GM12878 (cell line): ENCODE data around the gene MYDGF. TPM values are rescaled to one million over a fixed set of nuclear protein-coding genes. Genes with fewer than 3 reads are reported as not detected.

Source experiments
- BHLHE40 ChIP-seq, 2 experiments: fragments of 450-650 bp in 1 of 2; IDR thresholded peaks; 2 replicates each; pipeline ENCODE4 v1.6.1; 2011 to 2017; ENCODE audit warnings: low read depth in 2 of 2, borderline replicate concordance in 1 of 2, improper control_type of control experiment in 1 of 2, low read length in 1 of 2, mild to moderate bottlenecking in 1 of 2
- BMI1 ChIP-seq: fragments of 450-650 bp; IDR thresholded peaks from 2 replicates; pipeline ENCODE4 v1.6.1; 2016; ENCODE audit warnings: mild to moderate bottlenecking, moderate library complexity, borderline replicate concordance
- E2F4 ChIP-seq: IDR thresholded peaks from 2 replicates; pipeline ENCODE4 v1.6.1; 2012; ENCODE audit warnings: low read depth, low read length, improper control_type of control experiment
- E2F8 ChIP-seq: fragments of 450-650 bp; IDR thresholded peaks from 2 replicates; pipeline ENCODE4 v1.6.1; 2018; ENCODE audit warnings: mild to moderate bottlenecking, low read depth, moderate library complexity; ENCODE audit not compliant: partially characterized antibody
- EGR1 ChIP-seq, 2 experiments: IDR thresholded peaks; 1 replicate in 1 of 2; 2 replicates in 1 of 2; pipeline ENCODE4 v1.6.1; 2011 to 2012; ENCODE audit warnings: low read depth in 2 of 2, low read length in 2 of 2, borderline replicate concordance in 1 of 2, mild to moderate bottlenecking in 1 of 2, moderate library complexity in 1 of 2
- FOS ChIP-seq: IDR thresholded peaks from 3 replicates; pipeline ENCODE4 v1.6.1; 2011; ENCODE audit warnings: borderline replicate concordance; ENCODE audit not compliant: insufficient read length; ENCODE audit errors: extremely low read depth
- GATAD2B ChIP-seq: fragments of 450-650 bp; conservative IDR thresholded peaks from 2 replicates; pipeline ENCODE4 v1.6.1; 2017; ENCODE audit warnings: low read depth, mild to moderate bottlenecking, moderate library complexity
- LARP7 ChIP-seq: fragments of 450-650 bp; IDR thresholded peaks from 2 replicates; pipeline ENCODE4 v1.6.1; 2017; ENCODE audit warnings: mild to moderate bottlenecking
- MEF2B ChIP-seq: fragments of 450-650 bp; IDR thresholded peaks from 2 replicates; pipeline ENCODE4 v1.6.1; 2018; ENCODE audit warnings: mild to moderate bottlenecking, moderate library complexity; ENCODE audit not compliant: partially characterized antibody, poor library complexity, severe bottlenecking
- NBN ChIP-seq: fragments of 450-650 bp; IDR thresholded peaks from 2 replicates; pipeline ENCODE4 v1.6.1; 2016
- NFXL1 ChIP-seq: fragments of 450-650 bp; IDR thresholded peaks from 2 replicates; pipeline ENCODE4 v1.6.1; 2017; ENCODE audit warnings: antibody characterized with exemption, mild to moderate bottlenecking, borderline replicate concordance
- NR2C2 ChIP-seq: IDR thresholded peaks from 2 replicates; pipeline ENCODE4 v1.6.1; 2011; ENCODE audit warnings: borderline replicate concordance, low read depth; ENCODE audit not compliant: control insufficient read depth, insufficient read length
- POLR2A ChIP-seq: IDR thresholded peaks from 2 replicates; pipeline ENCODE4 v1.6.1; 2011; ENCODE audit warnings: low read depth, mild to moderate bottlenecking, low read length
- SMC3 ChIP-seq: IDR thresholded peaks from 2 replicates; pipeline ENCODE4 v1.6.1; 2011; ENCODE audit warnings: low read length, improper control_type of control experiment, borderline replicate concordance
- SREBF1 ChIP-seq: IDR thresholded peaks from 2 replicates; pipeline ENCODE4 v1.6.1; 2012; ENCODE audit warnings: mild to moderate bottlenecking, low read length
- TCF12 ChIP-seq: IDR thresholded peaks from 2 replicates; pipeline ENCODE4 v1.6.1; 2011; ENCODE audit warnings: low read depth, mild to moderate bottlenecking, low read length
- YY1 ChIP-seq: IDR thresholded peaks from 2 replicates; pipeline ENCODE4 v1.6.1; 2011; ENCODE audit warnings: low read depth, mild to moderate bottlenecking, low read length
- ZBTB4 ChIP-seq: fragments of 450-650 bp; formaldehyde crosslinking; IDR thresholded peaks from 2 replicates; pipeline ENCODE4 v1.4.0; 2022; ENCODE audit warnings: mild to moderate bottlenecking, moderate library complexity
- polyA plus RNA-seq, 11 experiments: library from polyadenylated mRNA; depleted of rRNA in 4 of 11; unstranded in 6 of 11; stranded (reverse) in 5 of 11; fragments of >200 nt; fragmentation: Nextera tagmentation in 4 of 11; fragmentation: Illumina TruSeq in 1 of 11; extraction: Ambion mirVana in 4 of 11; extraction: Trizol in 1 of 11; gene quantifications; 1 replicate in 1 of 11; 2 replicates in 10 of 11; pipeline versions ENCODE4 v1.2.1 to v1.2.3, GENCODE V29; 2011 to 2016; ENCODE audit warnings: inconsistent platforms in 2 of 11, missing spikeins in 2 of 11, low read depth in 1 of 11
- total RNA-seq, 4 experiments: library from RNA; depleted of rRNA in 3 of 4; stranded (reverse); fragments of >200 nt in 3 of 4; fragmentation: Illumina TruSeq in 1 of 4; extraction: Trizol in 1 of 4; gene quantifications; 2 replicates each; pipeline versions ENCODE4 v1.2.1 to v1.2.3, GENCODE V29; 2013 to 2021
- TF ChIP-seq, protein P1 (sequence below): IDR thresholded peaks from 2 replicates; pipeline ENCODE4 v1.6.1; 2011; ENCODE audit warnings: borderline replicate concordance, low read depth, mild to moderate bottlenecking, moderate library complexity, low read length; ENCODE audit not compliant: insufficient read depth, poor library complexity, severe bottlenecking
- TF ChIP-seq, protein P2 (sequence below): fragments of 450-650 bp; IDR thresholded peaks from 2 replicates; pipeline ENCODE4 v1.6.1; 2017; ENCODE audit warnings: mild to moderate bottlenecking

MYDGF gene
- total and polyA plus RNA-seq, 10 of the 15 experiments (the other 5 are each of a cell fraction or from before 2014, with no cell fraction given): 2.3 to 196 (median 57.5) TPM

DNA sequence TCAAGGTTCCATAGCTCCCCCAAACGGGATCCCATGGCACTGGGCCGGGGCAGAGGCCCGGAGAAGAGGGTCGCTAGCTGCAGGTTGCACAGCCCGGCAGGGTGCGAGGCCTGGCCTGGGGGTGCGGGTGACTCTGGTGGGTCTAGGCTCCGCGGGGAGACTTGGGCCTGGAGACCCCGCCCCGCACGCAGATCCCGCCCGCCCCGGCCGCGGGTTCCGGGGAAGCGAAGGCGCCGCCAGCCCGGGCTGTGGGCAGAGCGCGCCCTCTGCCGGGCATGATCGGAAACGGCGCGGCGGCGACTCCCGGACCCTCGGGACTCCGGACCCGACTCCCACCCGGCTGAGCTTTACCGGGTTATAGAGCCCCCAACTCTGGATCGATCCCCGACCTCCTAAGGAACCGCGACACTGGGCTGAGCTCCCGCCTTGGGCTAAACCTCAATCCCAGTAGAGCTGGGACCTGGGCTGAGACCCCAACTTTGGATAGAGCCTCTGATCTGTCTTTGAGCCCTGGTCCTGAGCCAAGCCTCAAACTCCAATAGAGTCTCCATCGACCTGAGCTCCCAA lies 33.9 kb downstream of the MYDGF start (continued):
- TF ChIP-seq LARP7: peak; percentile 59; the same call in 1 of the 2 replicates
- TF ChIP-seq NR2C2: no peak
- TF ChIP-seq E2F8: no peak
- TF ChIP-seq NFXL1: no peak
- peak; percentile 31; the same call in 1 of the 2 replicates for TF ChIP-seq POLR2A
- TF ChIP-seq ZBTB4 (CRISPR knock-in tag): no peak
- TF ChIP-seq, protein P1, sequence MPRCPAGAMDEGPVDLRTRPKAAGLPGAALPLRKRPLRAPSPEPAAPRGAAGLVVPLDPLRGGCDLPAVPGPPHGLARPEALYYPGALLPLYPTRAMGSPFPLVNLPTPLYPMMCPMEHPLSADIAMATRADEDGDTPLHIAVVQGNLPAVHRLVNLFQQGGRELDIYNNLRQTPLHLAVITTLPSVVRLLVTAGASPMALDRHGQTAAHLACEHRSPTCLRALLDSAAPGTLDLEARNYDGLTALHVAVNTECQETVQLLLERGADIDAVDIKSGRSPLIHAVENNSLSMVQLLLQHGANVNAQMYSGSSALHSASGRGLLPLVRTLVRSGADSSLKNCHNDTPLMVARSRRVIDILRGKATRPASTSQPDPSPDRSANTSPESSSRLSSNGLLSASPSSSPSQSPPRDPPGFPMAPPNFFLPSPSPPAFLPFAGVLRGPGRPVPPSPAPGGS: no peak
- TF ChIP-seq GATAD2B: peak; percentile 79
- TF ChIP-seq NBN: no peak
- peak; percentile 48 for TF ChIP-seq MEF2B
- peak; percentile 69 for TF ChIP-seq SMC3
- TF ChIP-seq FOS: no peak
- 0 out of 4 replicates have a peak, but pooled peaks have one; percentile 11 to 39 for TF ChIP-seq BHLHE40 (IDR thresholded peaks at IDR 0.05; ENCODE audit: borderline replicate concordance in 1 of 2, low read depth in 2 of 2, low read length in 1 of 2)
- TF ChIP-seq SREBF1: no peak
- TF ChIP-seq, protein P2, sequence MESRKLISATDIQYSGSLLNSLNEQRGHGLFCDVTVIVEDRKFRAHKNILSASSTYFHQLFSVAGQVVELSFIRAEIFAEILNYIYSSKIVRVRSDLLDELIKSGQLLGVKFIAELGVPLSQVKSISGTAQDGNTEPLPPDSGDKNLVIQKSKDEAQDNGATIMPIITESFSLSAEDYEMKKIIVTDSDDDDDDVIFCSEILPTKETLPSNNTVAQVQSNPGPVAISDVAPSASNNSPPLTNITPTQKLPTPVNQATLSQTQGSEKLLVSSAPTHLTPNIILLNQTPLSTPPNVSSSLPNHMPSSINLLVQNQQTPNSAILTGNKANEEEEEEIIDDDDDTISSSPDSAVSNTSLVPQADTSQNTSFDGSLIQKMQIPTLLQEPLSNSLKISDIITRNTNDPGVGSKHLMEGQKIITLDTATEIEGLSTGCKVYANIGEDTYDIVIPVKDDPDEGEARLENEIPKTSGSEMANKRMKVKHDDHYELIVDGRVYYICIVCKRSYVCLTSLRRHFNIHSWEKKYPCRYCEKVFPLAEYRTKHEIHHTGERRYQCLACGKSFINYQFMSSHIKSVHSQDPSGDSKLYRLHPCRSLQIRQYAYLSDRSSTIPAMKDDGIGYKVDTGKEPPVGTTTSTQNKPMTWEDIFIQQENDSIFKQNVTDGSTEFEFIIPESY: no peak
- TF ChIP-seq YY1: 0 out of 2 replicates have a peak, but pooled peaks have one; percentile 18
- TF ChIP-seq E2F4: no peak
- no peak for TF ChIP-seq EGR1 (IDR thresholded peaks at IDR 0.05; ENCODE audit: borderline replicate concordance in 1 of 2, low read depth in 2 of 2, low read length in 2 of 2)
- TF ChIP-seq TCF12: no peak
- TF ChIP-seq BMI1: no peak
